ENCODE results near the gene RUNX1. TPM values are rescaled to one million over a fixed set of nuclear protein-coding genes. Genes with fewer than 3 reads are reported as not detected.

The RUNX1 gene
- total RNA-seq, 2 donors from 2014 or later = 3.8 to 7.6 TPM

DNA sequence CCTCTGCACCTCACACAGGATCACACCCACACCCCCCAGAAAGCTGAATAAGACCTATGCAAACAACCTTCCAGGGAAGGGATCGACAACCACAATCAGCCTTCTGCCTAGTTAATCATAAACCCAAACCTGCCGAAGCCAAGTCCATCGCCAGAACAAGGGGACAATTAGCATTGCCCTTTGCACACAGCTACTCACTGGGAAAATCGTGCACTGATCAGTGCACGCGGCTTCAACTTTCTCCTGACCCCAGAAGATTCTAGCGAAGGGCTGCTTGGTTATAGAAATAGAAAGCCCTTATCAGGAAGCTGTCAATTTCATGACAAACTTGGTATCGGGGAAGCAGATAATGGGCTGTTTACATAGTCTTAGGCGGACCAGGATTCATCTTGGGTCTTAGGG lies 29.5 kb downstream of the RUNX1 start:
- H3K9me3 ChIP-seq = no peaks in the 10 kb centered on the region
- TF ChIP-seq, protein P1, sequence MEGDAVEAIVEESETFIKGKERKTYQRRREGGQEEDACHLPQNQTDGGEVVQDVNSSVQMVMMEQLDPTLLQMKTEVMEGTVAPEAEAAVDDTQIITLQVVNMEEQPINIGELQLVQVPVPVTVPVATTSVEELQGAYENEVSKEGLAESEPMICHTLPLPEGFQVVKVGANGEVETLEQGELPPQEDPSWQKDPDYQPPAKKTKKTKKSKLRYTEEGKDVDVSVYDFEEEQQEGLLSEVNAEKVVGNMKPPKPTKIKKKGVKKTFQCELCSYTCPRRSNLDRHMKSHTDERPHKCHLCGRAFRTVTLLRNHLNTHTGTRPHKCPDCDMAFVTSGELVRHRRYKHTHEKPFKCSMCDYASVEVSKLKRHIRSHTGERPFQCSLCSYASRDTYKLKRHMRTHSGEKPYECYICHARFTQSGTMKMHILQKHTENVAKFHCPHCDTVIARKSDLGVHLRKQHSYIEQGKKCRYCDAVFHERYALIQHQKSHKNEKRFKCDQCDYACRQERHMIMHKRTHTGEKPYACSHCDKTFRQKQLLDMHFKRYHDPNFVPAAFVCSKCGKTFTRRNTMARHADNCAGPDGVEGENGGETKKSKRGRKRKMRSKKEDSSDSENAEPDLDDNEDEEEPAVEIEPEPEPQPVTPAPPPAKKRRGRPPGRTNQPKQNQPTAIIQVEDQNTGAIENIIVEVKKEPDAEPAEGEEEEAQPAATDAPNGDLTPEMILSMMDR (IDR thresholded peaks at IDR 0.05) = no peak
- no peaks in the 10 kb centered on the region for H3K4me1 ChIP-seq
- H3K27me3 ChIP-seq = no peaks in the 10 kb centered on the region
- H3K27ac ChIP-seq = no peak overlapping the region
- DNase-seq (ENCODE audit: low spot score) = no peak
- H3K36me3 ChIP-seq = no peaks in the 10 kb centered on the region
- no peak overlapping the region for H3K4me3 ChIP-seq

DNA sequence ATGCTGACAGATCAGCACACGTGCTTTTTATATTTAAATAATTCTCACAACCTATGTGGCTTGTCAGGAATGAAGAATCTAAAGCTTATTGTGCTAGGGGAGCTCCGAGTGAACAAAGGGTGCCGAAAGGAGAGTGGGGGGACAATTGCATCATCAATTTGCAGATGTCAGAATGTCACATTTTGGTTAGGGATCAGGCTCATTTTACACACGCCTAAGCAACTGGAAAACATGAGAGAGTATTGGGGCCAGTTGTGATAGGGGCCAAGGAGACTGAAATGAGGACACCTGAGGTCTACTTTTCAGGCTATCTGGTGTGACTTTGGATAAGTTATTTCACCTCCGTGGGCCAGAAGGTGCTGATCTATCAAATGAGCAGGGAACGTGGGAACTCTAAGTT lies 31.8 kb downstream of the RUNX1 start:
- H3K4me1 ChIP-seq = no peaks in the 10 kb centered on the region
- no peaks in the 10 kb centered on the region for H3K27me3 ChIP-seq
- TF ChIP-seq, protein P1 (IDR thresholded peaks at IDR 0.05) = no peak

DNA sequence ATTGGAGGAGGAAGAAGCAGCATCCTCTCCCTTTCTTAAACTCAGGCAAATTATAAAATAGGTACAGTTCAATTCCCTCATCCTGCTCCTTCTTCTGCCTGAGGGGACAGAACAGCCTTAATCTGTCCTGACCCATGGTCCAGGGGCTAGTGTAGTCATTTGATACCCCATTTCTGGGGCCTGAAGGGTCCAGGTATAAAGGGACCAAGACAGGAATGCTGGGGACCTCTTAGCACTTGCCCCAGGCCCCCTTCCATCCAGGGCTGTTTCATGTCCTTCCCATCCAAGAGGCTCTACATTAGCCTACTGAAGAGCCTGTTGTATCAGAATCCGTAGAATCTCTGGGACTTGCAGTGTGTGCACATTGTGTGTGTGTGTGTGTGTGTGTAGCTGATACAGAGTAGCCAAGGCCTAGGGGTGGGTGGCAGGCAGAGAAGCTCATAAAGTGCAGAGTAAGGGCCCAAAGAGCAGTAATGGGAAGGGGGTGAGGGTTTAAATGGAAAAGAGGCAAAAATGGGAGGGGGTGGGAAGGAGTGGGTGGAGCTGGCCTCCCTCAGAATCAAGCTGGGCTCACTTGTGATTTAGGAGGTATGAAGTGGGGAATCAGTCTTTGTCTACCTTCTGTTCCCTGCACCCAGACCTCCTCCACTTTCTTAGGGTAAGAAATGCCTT lies 32.4 kb downstream of the RUNX1 start:
- Histone ChIP-seq H3K36me3 (no peaks in the 10 kb centered on the region), H3K27me3 (no peaks in the 10 kb centered on the region), H3K9me3 (no peaks in the 10 kb centered on the region), H3K27ac (no peak overlapping the region), H3K4me1 (no peaks in the 10 kb centered on the region), H3K4me3 (no peak overlapping the region)
- TF ChIP-seq, protein P1 (IDR thresholded peaks at IDR 0.05) = no peak
- DNase-seq (ENCODE audit: low spot score) = no peak

More for the DNA sequence above, 31.8 kb downstream of the RUNX1 start:
- no peaks in the 10 kb centered on the region for H3K36me3 ChIP-seq
- no peak overlapping the region for H3K27ac ChIP-seq
- H3K4me3 ChIP-seq = no peak overlapping the region
- no peak for DNase-seq (ENCODE audit: low spot score)
- no peaks in the 10 kb centered on the region for H3K9me3 ChIP-seq

DNA sequence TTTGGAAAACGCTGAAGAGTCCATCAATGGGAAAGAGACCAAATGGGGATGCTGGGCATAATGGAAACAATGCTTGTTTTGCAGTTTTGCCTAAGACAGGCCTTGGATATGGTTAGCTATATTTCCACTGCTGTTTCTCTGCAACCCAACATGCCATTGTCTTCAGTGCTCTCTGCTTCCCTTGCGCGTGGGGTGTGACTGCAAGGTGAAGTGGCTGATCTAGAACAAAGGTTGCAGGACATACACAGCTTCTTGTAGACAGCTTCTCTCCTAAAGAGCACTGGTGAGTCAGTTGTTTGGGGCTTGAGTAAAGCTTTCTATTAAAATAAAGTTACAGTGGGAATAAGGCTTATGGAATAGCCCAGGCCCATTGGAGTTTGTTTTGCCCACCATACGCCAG lies 33.0 kb downstream of the RUNX1 start:
- Histone ChIP-seq H3K27me3 (no peaks in the 10 kb centered on the region), H3K9me3 (no peaks in the 10 kb centered on the region), H3K4me3 (no peak overlapping the region), H3K27ac (no peak overlapping the region), H3K4me1 (no peaks in the 10 kb centered on the region), H3K36me3 (no peaks in the 10 kb centered on the region)
- TF ChIP-seq, protein P1 (IDR thresholded peaks at IDR 0.05) = no peak
- DNase-seq (ENCODE audit: low spot score) = no peak

DNA sequence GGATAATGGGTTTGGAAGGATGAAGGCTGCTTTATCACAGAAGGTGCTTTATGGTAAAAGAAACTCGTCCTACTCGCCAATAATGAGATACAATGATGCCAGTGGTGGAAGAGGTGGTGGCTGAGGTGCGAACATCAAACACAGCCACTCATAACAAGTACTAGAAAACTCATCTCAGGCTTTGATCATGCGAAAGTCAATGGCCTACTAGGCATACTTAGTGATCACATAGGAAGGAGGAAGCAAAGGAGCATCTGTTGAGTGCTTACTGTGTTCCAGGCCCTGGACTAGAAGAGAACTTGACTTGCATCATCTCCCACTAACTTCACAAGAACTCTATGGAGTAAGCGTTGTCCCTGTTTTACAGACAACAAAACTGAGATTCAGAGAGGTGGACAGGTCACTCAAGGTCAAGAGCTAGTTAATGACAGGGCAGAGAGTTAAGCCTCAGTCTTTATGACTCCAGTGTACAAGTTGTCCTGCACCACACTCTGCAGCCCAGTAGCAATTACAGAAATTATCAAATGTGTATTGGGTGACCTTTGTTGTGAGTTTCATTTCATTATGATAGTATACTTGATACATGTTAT lies 33.6 kb downstream of the RUNX1 start:
- no peaks in the 10 kb centered on the region for H3K27me3 ChIP-seq

More for the DNA sequence above, 33.6 kb downstream of the RUNX1 start:
- H3K4me3 ChIP-seq = no peak overlapping the region
- H3K9me3 ChIP-seq = no peaks in the 10 kb centered on the region
- no peaks in the 10 kb centered on the region for H3K4me1 ChIP-seq
- no peaks in the 10 kb centered on the region for H3K36me3 ChIP-seq
- no peak overlapping the region for H3K27ac ChIP-seq
- no peak for DNase-seq (ENCODE audit: low spot score)
- TF ChIP-seq, protein P1 (IDR thresholded peaks at IDR 0.05) = no peak

All from right atrium auricular region (tissue), 2 donors.